HEK293 (cell line): ENCODE results near the gene OXCT2.

Experiments
- FEZF1 ChIP-seq: fragments of 450-650 bp; formaldehyde crosslinking; IDR thresholded peaks from 2 replicates; pipeline ENCODE4 v1.5.1; 2016; ENCODE audit warnings: missing biosample characterization, missing genetic modification characterization
- HOXA7 ChIP-seq: sonication (generic); formaldehyde crosslinking; IDR thresholded peaks from 2 replicates; pipeline ENCODE4 v1.8.1; 2022; ENCODE audit warnings: missing genetic modification reagents, borderline replicate concordance
- KLF16 ChIP-seq: fragments of 450-650 bp; formaldehyde crosslinking; IDR thresholded peaks from 2 replicates; pipeline ENCODE4 v1.5.1; 2017; ENCODE audit warnings: missing biosample characterization, missing genetic modification characterization
- KLF7 ChIP-seq: fragments of 450-650 bp; formaldehyde crosslinking; IDR thresholded peaks from 2 replicates; pipeline ENCODE4 v1.5.1; 2016; ENCODE audit warnings: missing biosample characterization, missing genetic modification characterization, borderline replicate concordance
- MEIS1 ChIP-seq: sonication (generic); formaldehyde crosslinking; IDR thresholded peaks from 2 replicates; pipeline ENCODE4 v1.8.1; 2022; ENCODE audit warnings: missing genetic modification reagents, mild to moderate bottlenecking, borderline replicate concordance
- MZF1 ChIP-seq: fragments of 450-650 bp; formaldehyde crosslinking; IDR thresholded peaks from 2 replicates; pipeline ENCODE4 v1.5.1; 2017; ENCODE audit warnings: missing biosample characterization, missing genetic modification characterization, borderline replicate concordance
- SETDB1 ChIP-seq: IDR thresholded peaks from one replicate; pipeline ENCODE4 v1.6.1; 2017; ENCODE audit warnings: mild to moderate bottlenecking, low read length, moderate library complexity, mixed read lengths; ENCODE audit not compliant: insufficient read length
- SP3 ChIP-seq: fragments of 450-650 bp; formaldehyde crosslinking; IDR thresholded peaks from 2 replicates; pipeline ENCODE4 v1.5.1; 2016; ENCODE audit warnings: missing biosample characterization, missing genetic modification characterization
- TRIM28 ChIP-seq: IDR thresholded peaks from 2 replicates; pipeline ENCODE4 v1.6.1; 2011; ENCODE audit warnings: low read length, control low read depth, borderline replicate concordance
- ZBTB11 ChIP-seq: fragments of 450-650 bp; formaldehyde crosslinking; conservative IDR thresholded peaks from 2 replicates; pipeline ENCODE4 v1.5.1; 2016; ENCODE audit warnings: low read depth, missing biosample characterization, missing genetic modification characterization
- ZBTB48 ChIP-seq: fragments of 450-650 bp; formaldehyde crosslinking; IDR thresholded peaks from 2 replicates; pipeline ENCODE4 v1.5.1; 2016; ENCODE audit warnings: missing biosample characterization, missing genetic modification characterization
- ZFP3 ChIP-seq: fragments of 450-650 bp; formaldehyde crosslinking; IDR thresholded peaks from 2 replicates; pipeline ENCODE4 v1.5.1; 2016; ENCODE audit warnings: low read depth, missing biosample characterization, missing genetic modification characterization
- ZFP41 ChIP-seq: fragments of 450-650 bp; formaldehyde crosslinking; IDR thresholded peaks from 2 replicates; pipeline ENCODE4 v1.5.1; 2016; ENCODE audit warnings: missing biosample characterization, missing genetic modification characterization, borderline replicate concordance
- ZIC2 ChIP-seq: fragments of 450-650 bp; formaldehyde crosslinking; IDR thresholded peaks from 2 replicates; pipeline ENCODE4 v1.5.1; 2016; ENCODE audit warnings: missing biosample characterization, missing genetic modification characterization
- ZNF146 ChIP-seq: fragments of 450-650 bp; formaldehyde crosslinking; IDR thresholded peaks from 2 replicates; pipeline ENCODE4 v1.5.1; 2016; ENCODE audit warnings: missing biosample characterization, missing genetic modification characterization
- ZNF184 ChIP-seq: fragments of 450-650 bp; IDR thresholded peaks from 2 replicates; pipeline ENCODE4 v1.5.1; 2018; ENCODE audit warnings: missing biosample characterization, mild to moderate bottlenecking, missing genetic modification characterization
- ZNF19 ChIP-seq: fragments of 450-650 bp; formaldehyde crosslinking; IDR thresholded peaks from 2 replicates; pipeline ENCODE4; 2016; ENCODE audit warnings: missing biosample characterization, missing genetic modification characterization, low read depth
- ZNF202 ChIP-seq: fragments of 450-650 bp; formaldehyde crosslinking; IDR thresholded peaks from 2 replicates; pipeline ENCODE4 v1.5.1; 2016; ENCODE audit warnings: missing biosample characterization, missing genetic modification characterization, borderline replicate concordance
- ZNF221 ChIP-seq: fragments of 450-650 bp; formaldehyde crosslinking; IDR thresholded peaks from 2 replicates; pipeline ENCODE4 v1.5.1; 2017; ENCODE audit warnings: missing biosample characterization, missing genetic modification characterization, borderline replicate concordance
- ZNF23 ChIP-seq: fragments of 450-650 bp; formaldehyde crosslinking; IDR thresholded peaks from 2 replicates; pipeline ENCODE4 v1.5.1; 2016; ENCODE audit warnings: missing biosample characterization, missing genetic modification characterization, borderline replicate concordance
- ZNF239 ChIP-seq: fragments of 450-650 bp; formaldehyde crosslinking; IDR thresholded peaks from 2 replicates; pipeline ENCODE4 v1.5.1; 2016; ENCODE audit warnings: missing biosample characterization, missing genetic modification characterization
- ZNF292 ChIP-seq: fragments of 450-650 bp; formaldehyde crosslinking; IDR thresholded peaks from 2 replicates; pipeline ENCODE4 v1.5.1; 2016; ENCODE audit warnings: low read depth, missing biosample characterization, missing genetic modification characterization, borderline replicate concordance
- ZNF394 ChIP-seq: fragments of 450-650 bp; formaldehyde crosslinking; IDR thresholded peaks from 2 replicates; pipeline ENCODE4 v1.5.1; 2016; ENCODE audit warnings: missing biosample characterization, missing genetic modification characterization, mild to moderate bottlenecking, moderate library complexity, borderline replicate concordance
- ZNF473 ChIP-seq: fragments of 450-650 bp; formaldehyde crosslinking; IDR thresholded peaks from 2 replicates; pipeline ENCODE4 v1.5.1; 2017; ENCODE audit warnings: missing biosample characterization, missing genetic modification characterization
- ZNF48 ChIP-seq: fragments of 450-650 bp; formaldehyde crosslinking; IDR thresholded peaks from 2 replicates; pipeline ENCODE4 v1.5.1; 2016; ENCODE audit warnings: missing biosample characterization, missing genetic modification characterization
- ZNF501 ChIP-seq: fragments of 450-650 bp; formaldehyde crosslinking; IDR thresholded peaks from 2 replicates; pipeline ENCODE4 v1.5.1; 2016; ENCODE audit warnings: missing biosample characterization, missing genetic modification characterization
- ZNF555 ChIP-seq: fragments of 450-650 bp; formaldehyde crosslinking; conservative IDR thresholded peaks from 2 replicates; pipeline ENCODE4 v1.5.1; 2017; ENCODE audit warnings: missing biosample characterization, mild to moderate bottlenecking, missing genetic modification characterization, inconsistent platforms
- ZNF558 ChIP-seq: fragments of 450-650 bp; formaldehyde crosslinking; IDR thresholded peaks from 2 replicates; pipeline ENCODE4 v1.5.1; 2016; ENCODE audit warnings: missing biosample characterization, missing genetic modification characterization
- ZNF560 ChIP-seq: fragments of 450-650 bp; formaldehyde crosslinking; IDR thresholded peaks from 2 replicates; pipeline ENCODE4 v1.5.1; 2017; ENCODE audit warnings: missing biosample characterization, missing genetic modification characterization, borderline replicate concordance
- ZNF621 ChIP-seq: fragments of 450-650 bp; formaldehyde crosslinking; IDR thresholded peaks from 2 replicates; pipeline ENCODE4 v1.5.1; 2017; ENCODE audit warnings: missing biosample characterization, missing genetic modification characterization
- ZNF645 ChIP-seq: fragments of 450-650 bp; formaldehyde crosslinking; IDR thresholded peaks from 2 replicates; pipeline ENCODE4; 2016; ENCODE audit warnings: missing biosample characterization, missing genetic modification characterization
- ZNF658 ChIP-seq: fragments of 450-650 bp; formaldehyde crosslinking; IDR thresholded peaks from 2 replicates; pipeline ENCODE4; 2016; ENCODE audit warnings: missing biosample characterization, missing genetic modification characterization
- ZNF664 ChIP-seq: fragments of 450-650 bp; formaldehyde crosslinking; IDR thresholded peaks from 2 replicates; pipeline ENCODE4 v1.5.1; 2016; ENCODE audit warnings: missing biosample characterization, missing genetic modification characterization
- TF ChIP-seq, protein P1 (sequence below): fragments of 450-650 bp; formaldehyde crosslinking; IDR thresholded peaks from 2 replicates; pipeline ENCODE4 v1.5.1; 2016; ENCODE audit warnings: missing biosample characterization, missing genetic modification characterization
- TF ChIP-seq, protein P2 (sequence below): fragments of 450-650 bp; formaldehyde crosslinking; optimal IDR thresholded peaks from 2 replicates; pipeline ENCODE3; 2016; ENCODE audit warnings: missing biosample characterization, mild to moderate bottlenecking, missing genetic modification characterization

OXCT2 gene

GRCh38 chr1:39799770-39800470, 28.8 kb upstream of the OXCT2 start (continued):
- TF ChIP-seq, protein P1, sequence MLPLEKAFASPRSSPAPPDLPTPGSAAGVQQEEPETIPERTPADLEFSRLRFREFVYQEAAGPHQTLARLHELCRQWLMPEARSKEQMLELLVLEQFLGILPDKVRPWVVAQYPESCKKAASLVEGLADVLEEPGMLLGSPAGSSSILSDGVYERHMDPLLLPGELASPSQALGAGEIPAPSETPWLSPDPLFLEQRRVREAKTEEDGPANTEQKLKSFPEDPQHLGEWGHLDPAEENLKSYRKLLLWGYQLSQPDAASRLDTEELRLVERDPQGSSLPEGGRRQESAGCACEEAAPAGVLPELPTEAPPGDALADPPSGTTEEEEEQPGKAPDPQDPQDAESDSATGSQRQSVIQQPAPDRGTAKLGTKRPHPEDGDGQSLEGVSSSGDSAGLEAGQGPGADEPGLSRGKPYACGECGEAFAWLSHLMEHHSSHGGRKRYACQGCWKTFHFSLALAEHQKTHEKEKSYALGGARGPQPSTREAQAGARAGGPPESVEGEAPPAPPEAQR (tag by site-specific recombination), result no peak
- peak; percentile 60 for TF ChIP-seq FEZF1
- no peak for TF ChIP-seq ZNF48
- TF ChIP-seq ZIC2 (tag by site-specific recombination), result no peak
- TF ChIP-seq KLF16 (tag by site-specific recombination), result no peak
- TF ChIP-seq ZNF501, result peak; percentile 42; the same call in 1 of the 2 replicates
- TF ChIP-seq ZNF184 (tag by site-specific recombination), result peak; percentile 93
- peak; percentile 73 for TF ChIP-seq ZNF664
- TF ChIP-seq ZNF558, result peak; percentile 51; the same call in 1 of the 2 replicates
- no peak for TF ChIP-seq ZNF146
- no peak for TF ChIP-seq ZNF555
- TF ChIP-seq MEIS1 (CRISPR knock-in tag), result no peak
- TF ChIP-seq ZNF621 (tag by site-specific recombination), result no peak
- no peak for TF ChIP-seq SETDB1
- peak; percentile 25; the same call in 1 of the 2 replicates for TF ChIP-seq ZNF394
- peak; percentile 28 for TF ChIP-seq SP3 (tag by site-specific recombination)
- no peak for TF ChIP-seq ZFP3
- TF ChIP-seq TRIM28, result no peak
- TF ChIP-seq ZNF202 (tag by site-specific recombination), result no peak
- TF ChIP-seq ZBTB48 (tag by site-specific recombination), result peak; percentile 80; the same call in 1 of the 2 replicates
- no peak for TF ChIP-seq ZNF239 (tag by site-specific recombination)
- no peak for TF ChIP-seq ZNF221 (tag by site-specific recombination)
- no peak for TF ChIP-seq ZNF292 (tag by site-specific recombination)
- TF ChIP-seq ZBTB11 (tag by site-specific recombination), result no peak; the same call in 1 of the 2 replicates
- no peak for TF ChIP-seq ZNF473 (tag by site-specific recombination)
- 0 out of 2 replicates have a peak, but pooled peaks have one; percentile 37 for TF ChIP-seq MZF1 (tag by site-specific recombination)
- no peak for TF ChIP-seq ZNF23 (tag by site-specific recombination)
- TF ChIP-seq ZNF658, result no peak
- TF ChIP-seq, protein P2, sequence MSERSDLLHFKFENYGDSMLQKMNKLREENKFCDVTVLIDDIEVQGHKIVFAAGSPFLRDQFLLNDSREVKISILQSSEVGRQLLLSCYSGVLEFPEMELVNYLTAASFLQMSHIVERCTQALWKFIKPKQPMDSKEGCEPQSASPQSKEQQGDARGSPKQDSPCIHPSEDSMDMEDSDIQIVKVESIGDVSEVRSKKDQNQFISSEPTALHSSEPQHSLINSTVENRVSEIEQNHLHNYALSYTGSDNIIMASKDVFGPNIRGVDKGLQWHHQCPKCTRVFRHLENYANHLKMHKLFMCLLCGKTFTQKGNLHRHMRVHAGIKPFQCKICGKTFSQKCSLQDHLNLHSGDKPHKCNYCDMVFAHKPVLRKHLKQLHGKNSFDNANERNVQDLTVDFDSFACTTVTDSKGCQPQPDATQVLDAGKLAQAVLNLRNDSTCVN, result no peak
- no peak for TF ChIP-seq ZNF19 (tag by site-specific recombination)
- TF ChIP-seq ZFP41 (tag by site-specific recombination), result no peak
- no peak for TF ChIP-seq ZNF560 (tag by site-specific recombination)
- TF ChIP-seq HOXA7 (CRISPR knock-in tag), result no peak
- TF ChIP-seq ZNF645 (tag by site-specific recombination), result no peak
- no peak for TF ChIP-seq KLF7
